Glomerular visceral epithelial cell (primary cell): ENCODE data around the gene PRKCQ.
A peak's percentile ranks its signal among the peaks of the same experiment; 100 is the strongest.

Source experiments
- DNase-seq: peaks from one replicate; pipeline ENCODE4 v3.0.0-alpha.2; 2016; ENCODE audit errors: extremely low spot score

Gene PRKCQ

DNA sequence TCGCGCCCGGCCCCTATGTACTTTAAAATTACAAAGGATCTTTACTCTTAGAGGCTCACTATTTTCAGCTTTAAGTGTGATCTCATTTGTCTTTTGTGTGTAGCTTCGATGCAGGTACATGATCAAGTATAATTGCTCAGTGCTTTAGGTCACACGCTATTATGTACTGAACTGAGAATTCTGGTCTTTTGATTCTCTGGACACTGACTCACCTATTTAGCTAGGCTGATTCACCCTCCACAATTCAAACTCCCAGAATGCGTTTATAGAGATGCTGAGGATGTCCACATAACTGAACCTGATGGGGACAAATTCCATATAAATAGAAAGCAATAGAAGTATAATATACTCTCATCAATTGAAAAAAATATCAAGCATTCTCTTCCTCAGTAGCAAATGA is 57.8 kb downstream of the PRKCQ start:
- peak; percentile 13 for DNase-seq

- no peak for DNase-seq
Observed at GRCh38 chr10:6520138-6520537, 59.9 kb downstream of the PRKCQ start.

DNA sequence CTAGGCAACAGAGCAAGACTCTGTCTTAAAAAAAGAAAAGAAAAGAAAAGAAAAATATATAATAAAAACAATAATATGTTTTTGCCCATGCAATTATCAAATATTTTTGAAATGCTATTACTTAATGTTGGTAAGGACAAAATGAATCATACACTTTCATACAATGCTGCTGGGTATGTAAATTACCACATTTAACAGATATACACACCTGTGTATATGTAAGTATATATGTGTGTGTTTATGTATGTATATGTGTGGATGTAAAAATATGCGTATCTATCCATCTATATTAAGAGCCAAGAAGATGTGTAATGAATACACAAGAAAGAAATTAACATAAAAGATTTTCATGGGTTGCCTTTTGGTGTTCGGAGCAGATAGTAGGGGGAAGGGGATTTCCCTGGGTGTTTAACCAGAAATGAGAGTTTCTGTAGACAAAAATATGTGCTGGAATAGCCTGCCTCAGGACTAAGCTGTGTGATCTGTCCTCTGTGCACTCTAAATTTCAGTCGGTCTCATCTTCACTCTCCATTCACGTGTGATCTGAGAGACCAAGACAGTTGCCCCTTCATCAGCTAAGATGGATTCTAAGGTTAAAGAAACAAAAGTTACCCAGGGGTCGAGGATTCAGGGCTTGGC is 61.2 kb downstream of the PRKCQ start:
- DNase-seq = no peak

GRCh38 chr10:6516929-6517284 is 63.2 kb downstream of the PRKCQ start:
- no peak for DNase-seq

DNA sequence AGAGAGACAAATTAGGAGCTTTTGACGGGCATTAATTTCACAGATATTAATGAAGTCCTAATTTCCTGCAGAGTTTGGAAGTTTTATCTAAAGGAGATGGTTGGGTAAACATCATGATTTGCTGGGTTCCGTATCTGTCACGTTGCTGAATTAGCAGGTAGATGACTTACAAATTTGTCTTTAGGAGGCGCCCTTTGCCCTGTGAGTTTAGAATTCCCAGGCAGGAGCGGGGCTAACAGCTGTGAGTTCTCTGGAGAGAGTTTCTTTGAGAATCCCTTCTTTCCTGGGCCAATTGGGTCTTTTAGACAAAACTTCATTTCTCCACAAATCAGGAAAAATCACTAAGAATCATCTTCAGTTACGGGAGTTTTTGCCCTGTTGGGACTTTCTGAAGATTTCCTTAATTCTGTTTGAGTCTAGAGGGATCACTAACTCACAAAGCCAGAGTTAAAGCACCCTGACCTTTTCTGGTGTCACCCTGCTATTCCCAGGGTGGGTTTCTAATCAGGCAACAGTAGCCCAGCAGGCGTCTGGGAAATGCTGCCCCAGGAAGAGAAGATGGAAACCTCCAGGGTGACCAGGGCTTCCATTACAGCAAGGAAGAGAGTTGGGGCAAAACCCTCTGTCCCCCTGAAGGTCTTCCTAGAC is 63.7 kb downstream of the PRKCQ start:
- no peak for DNase-seq

DNA sequence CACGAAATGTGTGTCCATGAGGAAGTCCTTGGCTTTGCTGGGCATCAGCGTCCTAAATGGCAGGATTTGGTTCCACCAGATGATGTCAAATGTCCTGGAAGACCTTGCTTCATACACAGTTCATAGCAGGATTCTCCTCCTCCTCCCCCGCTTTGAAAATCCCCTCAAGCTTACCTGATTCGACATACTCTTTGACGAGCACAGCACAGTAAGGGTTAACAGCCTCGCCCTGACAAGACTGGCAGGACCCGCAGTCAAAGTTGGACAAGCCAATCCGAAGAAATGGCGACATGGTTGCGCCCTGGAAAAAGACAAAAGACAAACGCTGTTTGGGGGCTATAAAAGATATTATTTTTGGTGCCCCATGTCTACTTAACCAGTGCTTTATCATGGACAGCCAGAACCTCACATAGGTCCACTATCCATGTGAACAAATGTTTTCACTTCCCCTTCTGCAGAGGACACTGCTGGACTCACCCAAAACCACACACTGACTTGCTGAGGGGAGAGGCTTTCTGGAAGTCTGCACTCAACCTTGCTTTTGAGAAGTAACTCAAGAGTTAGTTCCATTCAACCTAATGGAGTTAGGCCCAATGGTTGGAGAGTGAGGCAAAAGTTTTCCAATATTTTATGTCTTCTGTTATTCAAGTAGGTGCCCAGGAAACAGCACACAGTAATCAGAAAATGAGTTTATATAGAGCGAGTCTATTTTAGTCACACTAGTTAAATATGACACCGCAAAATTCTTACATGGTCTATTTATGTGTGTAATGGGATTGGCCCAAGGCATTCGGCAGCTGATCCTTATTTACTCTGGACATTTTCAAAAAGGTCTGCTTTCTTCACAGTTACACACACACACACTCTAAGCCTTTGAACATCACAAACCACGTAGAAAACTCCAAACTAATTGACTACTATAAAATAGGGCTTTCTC is 65.0 kb downstream of the PRKCQ start:
- DNase-seq = no peak

DNA sequence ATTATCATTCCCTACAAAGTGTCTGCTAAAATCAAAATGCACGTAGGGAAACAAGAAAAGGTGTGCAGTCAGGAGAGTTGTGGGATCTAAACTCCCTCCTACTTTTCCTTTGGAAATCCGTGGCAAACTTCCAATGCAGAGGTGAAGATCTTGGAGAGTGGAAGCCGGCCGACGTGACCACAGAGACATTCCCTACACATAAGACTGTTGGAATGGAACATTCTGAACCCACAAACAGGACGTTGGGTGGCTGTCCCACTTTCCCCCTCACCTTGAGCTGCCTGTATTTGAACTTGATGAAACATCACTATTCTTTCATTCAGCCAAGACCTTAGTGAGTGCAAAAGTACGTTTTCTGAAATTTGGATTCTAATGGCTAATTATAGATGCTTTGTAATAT is 65.9 kb downstream of the PRKCQ start:
- peak; percentile 46 for DNase-seq

- no peak for DNase-seq
Observed at GRCh38 chr10:6513476-6513875, 66.6 kb downstream of the PRKCQ start.

- DNase-seq = no peak
Observed at GRCh38 chr10:6512182-6512581, 67.9 kb downstream of the PRKCQ start.

DNA sequence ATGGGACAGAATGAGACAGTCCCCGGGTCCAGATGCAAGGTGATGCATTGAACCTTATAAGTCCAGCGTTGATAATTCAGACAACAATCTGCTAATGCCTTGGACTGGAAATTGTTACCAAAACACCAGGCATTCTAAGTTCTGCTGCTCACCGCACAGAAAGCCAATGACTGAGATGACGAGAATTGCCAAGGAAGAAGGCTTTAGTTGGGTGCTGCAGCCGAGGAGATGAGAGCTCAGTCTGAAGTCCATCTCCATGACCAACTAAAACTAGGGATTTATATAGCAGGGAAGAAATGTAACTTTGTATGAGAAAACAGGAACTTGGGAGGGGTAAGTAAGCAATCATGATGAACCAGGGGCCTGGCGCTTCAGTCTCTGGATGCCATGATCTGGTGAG is 68.7 kb downstream of the PRKCQ start:
- no peak for DNase-seq

DNA sequence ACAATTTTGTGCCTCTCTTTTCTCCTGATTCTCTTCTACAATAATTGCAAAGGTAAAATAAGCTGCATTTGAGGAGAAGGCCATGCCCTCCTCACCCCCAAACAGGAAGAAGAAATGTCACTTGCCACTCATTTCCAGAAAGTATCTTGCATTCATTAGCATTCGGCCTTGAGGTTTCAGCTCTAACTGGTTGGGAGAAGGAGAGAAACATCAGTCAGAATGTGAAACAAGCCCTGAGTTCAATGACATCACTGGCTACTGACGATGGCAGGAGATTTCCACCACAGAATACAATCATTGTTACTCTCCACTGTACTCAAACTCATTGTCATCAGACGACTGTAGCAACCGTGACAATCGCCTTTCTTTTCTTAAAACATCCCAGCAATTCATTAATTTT is 72.8 kb downstream of the PRKCQ start:
- no peak for DNase-seq

- no peak for DNase-seq
Observed at GRCh38 chr10:6505300-6505699, 74.8 kb downstream of the PRKCQ start.

DNA sequence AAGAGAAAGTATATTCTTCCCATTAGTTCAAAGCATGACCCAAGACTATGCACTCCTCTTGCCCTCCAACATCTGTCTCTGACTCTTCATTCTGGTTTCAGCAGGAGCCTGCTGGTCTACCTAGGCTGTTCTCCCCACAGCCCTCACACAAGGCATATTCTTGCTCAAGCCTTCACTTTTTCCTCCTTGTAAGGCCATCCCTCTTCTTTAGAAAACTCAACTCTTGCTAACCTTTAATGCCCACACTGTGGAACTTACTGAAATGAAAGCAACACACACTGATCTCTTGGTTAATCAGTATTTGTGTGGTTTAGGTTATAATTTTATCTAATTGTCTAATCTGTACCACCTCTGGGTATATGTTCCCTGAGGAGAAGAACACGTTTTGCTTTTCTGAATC is 75.8 kb downstream of the PRKCQ start:
- DNase-seq = no peak

- no peak for DNase-seq
Observed at GRCh38 chr10:6503171-6503570, 76.9 kb downstream of the PRKCQ start.

- DNase-seq = peak; percentile 43
Observed at GRCh38 chr10:6501931-6502330, 78.1 kb downstream of the PRKCQ start.

GRCh38 chr10:6499974-6500373 is 80.1 kb downstream of the PRKCQ start:
- no peak for DNase-seq

DNA sequence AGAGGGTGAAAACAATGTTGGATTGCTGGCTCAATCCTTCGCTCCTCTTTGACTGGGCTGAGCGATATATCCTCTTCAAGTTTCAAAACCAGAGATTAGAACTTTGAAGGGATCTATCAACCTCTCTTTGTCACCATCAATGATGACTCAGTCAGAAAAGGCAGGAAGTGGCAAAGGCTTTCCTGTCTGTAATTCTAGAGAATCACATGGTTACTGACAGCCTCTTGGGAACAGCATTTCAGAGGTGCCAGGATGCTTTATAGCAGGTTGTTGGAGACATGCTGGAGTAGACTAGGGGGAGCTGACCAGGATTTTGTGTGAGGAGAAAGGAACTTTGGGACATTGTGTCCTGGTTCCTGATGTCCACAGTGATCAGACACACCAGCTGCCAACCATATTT is 81.3 kb downstream of the PRKCQ start:
- DNase-seq = no peak

DNA sequence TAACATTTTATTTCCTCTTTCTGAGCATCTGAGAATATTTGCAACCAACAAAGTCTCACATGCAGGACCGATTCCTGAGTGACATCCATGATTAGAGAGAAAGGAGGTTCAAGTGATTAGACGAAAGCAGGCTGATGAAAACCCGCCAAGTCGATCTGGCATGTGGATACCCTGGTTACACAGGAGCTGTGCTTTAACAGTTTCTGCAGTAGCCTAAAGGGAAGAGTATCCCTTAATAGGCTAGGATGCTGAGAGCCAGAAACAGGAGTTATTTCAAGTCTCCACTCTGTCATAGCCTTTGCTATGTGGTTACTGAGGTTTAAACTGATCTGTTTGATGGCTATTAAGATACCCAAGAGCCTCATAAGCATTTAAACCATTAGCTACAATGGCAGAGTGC is 82.5 kb downstream of the PRKCQ start:
- no peak for DNase-seq

- DNase-seq = no peak
Observed at GRCh38 chr10:6494936-6495592, 85.0 kb downstream of the PRKCQ start.

- DNase-seq = no peak
Observed at GRCh38 chr10:6494442-6494819, 85.6 kb downstream of the PRKCQ start.

DNA sequence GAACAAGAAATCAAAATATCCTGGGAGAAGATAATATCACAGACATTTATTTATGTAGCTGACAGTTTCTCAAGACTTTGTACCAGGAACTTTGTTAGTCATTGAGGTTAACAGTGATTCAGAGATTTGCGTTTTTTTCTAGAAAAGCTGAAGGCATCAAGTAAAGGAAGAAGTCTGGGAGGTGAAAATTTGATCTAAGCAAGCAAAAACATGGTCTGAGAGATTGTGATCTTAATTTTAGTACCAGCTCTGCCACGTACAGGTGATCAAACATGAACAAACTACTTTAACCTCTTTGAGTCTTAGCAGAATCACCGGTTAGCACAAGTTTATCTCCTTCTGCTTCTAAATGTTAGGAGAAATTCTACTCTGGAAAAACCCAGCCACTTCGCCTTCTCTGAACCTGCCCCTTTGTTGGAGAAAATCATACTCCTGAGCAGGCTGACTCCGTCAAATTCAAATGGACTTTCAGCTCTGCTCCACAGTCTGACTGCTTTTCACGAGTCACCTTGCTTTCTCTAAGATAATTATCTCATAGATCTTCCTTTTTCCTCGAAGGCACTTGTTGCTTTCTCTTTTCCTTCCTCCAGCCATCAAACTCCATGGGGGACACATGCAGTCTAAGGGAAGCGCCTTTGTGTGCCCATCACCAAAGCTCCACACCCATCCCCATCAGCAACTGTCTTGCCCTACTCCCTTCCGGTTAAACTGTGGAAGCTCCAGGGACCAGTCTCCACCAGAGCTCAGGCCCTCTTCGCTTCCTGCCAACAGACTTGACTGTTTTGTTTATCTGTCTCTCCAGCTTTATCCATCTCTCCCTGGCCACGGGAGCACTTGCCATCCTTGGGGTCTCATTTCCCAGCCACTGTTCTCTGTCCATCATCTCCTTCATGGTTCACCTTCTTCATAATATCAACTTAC is 86.3 kb downstream of the PRKCQ start:
- DNase-seq = peak; percentile 48
